ENCODE measurements around the gene HOXA13.

Gene HOXA13

DNA sequence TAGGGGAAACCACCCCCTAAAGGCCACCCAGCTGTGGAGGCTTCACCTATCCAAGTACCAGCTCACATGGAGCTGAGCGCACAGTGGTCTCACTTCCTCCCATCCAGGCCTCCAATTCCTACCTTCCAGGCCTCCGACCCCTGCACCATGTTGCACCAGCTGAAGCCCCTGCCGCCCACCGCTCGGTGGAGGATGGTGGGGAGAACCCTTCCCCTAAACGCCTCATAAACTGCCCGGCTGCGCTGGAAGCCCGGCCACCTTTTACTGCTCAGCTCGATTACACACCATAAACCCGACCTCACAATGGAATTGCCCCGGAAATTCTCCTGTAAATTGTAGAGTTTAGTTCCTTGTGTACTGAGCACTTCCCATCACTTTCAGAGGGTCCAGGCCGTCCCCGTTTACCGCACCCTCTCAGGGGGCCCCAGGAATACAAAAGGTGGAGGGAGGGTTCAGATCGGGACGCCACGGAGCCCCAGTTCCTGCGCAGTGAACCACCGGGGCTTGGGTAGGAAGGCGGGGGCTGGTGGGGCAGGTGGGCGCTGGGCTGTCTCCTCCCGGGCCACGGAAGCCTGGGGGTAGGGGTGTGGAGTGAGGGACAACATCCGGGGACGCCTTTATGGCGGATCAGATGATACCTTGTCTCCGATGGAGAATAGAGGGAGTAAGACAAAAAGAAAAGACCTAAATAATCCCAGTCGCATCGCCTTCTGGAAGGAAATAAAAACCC is 42.0 kb downstream of the HOXA13 start:
- DNase-seq: peak; percentile 5

GRCh38 chr7:27156916-27157701 is 42.8 kb downstream of the HOXA13 start:
- peak; percentile 15 for DNase-seq

DNA sequence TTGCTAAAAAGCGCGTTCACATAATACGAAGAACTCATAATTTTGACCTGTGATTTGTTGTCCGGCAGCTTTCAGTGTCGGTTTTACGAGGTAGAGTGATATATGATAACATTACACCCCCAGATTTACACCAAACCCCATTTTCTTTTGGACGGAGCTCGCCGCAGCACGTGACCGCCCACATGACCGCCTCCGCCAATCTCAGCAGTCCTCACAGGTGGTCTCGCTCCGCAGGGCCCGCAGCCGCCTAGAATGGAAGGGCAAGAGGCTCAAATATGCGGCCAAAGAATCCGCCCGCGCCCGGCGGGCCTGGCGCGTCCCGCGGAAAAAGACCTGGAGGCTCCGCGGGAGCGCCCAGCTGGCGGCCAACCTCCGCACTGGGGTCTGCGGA is 43.4 kb downstream of the HOXA13 start, which contains the start of gene HOXA7:
HOXA7 (minus strand) TSS at position 168 of the 391 bp plus-strand sequence; CDS start at position 38, 130 bp downstream.
- no peak for DNase-seq

DNA sequence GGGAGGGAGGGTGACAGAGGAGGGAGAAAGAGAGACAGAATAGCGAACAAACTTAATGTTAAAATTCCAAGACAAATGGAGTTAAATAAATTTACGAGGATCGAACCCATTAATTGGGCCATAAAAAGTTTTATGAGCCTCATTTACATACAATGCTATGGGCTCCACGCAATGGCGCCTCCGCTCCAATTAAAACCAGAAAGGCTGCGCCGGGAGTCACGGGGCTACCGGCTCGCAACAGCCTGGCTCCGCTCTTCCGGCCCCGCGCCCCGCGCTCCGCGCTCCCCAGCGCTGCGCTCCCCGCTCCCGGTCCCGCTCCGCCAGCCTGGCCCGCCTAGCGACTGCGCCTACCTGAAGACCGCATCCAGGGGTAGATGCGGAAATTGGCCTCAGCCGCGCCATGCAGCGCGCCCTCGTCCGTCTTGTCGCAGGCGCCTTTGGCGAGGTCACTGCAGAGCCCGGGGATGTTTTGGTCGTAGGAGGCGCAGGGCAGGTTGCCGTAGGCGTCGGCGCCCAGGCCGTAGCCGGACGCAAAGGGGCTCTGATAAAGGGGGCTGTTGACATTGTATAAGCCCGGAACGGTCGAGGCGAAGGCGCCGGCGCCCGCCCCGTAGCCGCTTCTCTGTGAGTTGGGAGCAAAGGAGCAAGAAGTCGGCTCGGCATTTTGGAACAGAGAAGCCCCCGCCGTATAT is 43.9 kb downstream of the HOXA13 start:
- DNase-seq: no peak

- DNase-seq: no peak
These were observed 44.7 kb downstream of the HOXA13 start for GRCh38 chr7:27154901-27155815.

DNA sequence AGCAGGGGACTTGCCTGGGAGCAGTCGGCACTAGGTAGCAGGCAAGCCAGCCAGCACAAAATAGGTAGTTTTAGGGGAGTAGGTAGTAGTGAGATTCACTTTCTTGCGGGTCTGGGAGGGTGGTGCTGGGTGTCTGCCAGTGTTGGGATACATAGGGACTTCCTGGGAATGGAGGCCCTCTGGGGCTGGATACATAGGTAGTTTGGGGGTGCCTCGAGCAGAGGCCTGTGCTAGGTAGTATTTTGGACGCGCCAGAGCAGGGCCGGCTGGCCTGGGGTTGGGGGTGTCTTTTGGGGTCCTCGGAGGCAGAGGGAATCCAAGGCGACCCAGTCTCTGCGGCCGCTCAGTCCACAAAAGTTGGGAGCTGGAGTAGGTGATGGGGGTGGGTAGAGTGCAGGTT is 45.5 kb downstream of the HOXA13 start:
- no peak for DNase-seq

DNA sequence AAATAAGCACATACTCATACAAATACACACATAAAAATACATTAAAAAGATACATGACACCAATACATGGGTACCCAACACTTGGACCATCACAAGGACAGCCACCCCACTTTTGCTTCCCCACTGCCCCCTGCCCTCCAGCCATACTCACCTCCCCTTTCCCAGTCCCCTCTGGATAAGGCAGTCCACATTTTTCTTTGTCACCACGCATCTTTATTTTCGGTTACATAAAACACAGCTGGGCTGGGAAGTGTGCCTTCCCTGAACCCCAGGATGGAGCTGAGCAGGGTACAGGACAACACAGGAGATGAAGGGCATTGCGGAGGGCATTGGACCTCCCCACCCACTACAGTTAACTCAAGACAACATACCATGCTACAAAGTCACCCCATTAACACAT is 46.4 kb downstream of the HOXA13 start:
- no peak for DNase-seq

GRCh38 chr7:27152816-27153442 is 47.0 kb downstream of the HOXA13 start:
- DNase-seq: peak; percentile 7

DNA sequence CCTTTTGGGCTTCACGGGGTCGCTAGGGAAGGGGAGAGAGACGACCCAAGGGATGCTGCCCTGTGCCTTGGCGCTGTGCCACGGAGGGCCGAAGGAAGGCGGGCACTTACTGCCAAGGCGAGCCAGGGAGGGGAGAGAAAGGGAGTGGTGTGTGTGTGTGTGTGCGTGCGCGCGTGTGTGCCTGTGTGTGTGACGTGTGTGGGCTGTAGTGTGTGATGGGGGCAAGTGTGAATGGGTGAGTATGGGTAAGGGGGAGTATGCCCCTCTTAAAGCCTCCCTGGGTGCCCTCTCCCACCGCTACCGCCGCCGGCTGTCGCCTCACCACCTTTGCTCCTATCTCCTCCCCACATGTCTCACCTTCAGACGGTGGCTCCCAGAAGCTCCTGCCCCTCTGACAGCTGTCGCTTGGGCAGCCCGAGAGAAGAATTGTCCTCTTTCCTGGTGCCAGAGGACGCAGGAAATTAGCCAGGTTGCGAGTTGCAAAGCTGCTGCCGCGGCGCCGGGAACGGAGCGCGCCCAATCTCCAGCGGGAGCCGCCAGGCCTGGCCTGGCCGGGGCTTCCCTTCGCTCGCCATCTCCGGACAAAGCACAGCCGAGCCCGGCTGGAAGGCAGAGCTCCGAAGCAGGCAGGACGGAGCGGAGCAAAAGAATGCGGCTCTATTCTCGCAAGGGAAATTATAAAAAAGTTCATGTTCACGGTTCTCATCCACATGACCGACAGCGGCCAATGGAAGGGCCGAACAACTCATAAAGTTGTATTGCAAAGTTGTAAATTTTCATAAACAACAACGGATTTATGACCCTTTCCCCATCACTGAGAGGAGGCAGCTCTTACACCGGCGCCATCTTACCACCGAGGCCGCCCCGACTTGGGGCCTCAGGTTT is 47.7 kb downstream of the HOXA13 start, which contains the start of gene HOXA3:
HOXA3 (minus strand) TSS at position 653 of the 885 bp plus-strand sequence. CDS start 41,943 bp downstream, outside the sequence.
- no peak for DNase-seq

DNA sequence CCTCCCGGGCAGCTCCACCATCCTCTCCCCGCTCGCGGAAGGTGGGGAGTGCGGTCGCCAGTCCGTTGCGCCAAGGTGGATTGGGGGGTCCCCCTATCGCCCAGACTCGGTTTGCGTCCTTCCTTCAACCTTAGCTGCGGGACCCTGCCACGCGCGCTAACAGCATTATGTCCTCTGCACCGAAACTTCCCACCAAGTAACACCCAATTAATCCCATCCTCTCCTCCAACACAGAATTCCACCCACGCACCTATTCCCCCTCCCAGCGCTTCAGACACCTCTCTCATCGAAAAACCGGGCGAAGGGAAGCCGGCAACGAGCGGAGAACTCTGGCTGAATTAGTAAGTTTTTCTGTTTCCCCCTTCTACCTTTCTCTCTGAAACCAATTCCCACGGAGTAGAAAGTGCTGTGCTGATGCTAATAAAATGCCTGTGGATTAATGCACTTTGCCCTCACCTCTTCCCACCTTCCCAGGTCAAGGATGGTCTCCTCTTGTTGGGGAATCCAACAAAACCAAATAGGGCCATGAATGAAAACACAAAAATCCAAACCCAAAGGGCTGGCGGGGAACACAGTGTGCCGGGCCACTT is 48.5 kb downstream of the HOXA13 start:
- DNase-seq: no peak

GRCh38 chr7:27150568-27151340 is 49.1 kb downstream of the HOXA13 start:
- DNase-seq: peak; percentile 66

DNA sequence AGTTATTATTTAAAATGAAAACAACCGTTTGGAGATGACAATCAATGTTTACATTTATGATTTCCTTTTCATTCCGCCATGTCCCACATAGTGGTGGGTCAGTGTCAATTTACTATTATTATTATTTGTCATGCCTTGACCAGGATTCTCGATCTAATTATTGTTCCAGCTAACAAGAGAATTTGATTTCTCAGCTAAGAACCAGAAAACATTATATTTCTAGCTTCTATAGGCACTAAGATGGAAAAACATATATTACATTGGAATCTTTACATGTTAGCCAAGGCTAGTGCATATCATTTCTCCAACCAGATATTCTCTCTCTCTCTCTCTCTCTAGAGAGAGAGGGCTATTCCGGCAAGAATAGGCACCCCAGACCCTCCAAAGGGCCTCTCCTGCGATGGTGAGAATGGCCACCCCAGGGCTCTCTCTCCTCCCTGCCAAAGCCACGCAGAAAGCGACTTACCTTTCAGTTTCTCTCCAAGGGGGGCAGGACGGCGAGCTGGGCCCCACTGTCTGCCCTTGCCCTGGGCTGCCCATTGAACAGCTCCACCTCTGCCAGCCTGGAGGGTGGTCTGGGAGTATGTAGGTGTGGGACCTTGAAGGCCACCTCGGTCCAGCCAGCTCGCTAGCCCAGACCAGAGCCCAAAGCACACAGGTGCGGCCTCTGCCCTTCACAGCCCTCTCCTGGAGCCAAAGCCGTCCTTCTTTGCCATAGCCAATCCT is 49.9 kb downstream of the HOXA13 start:
- DNase-seq: no peak

GRCh38 chr7:27148756-27149641 is 50.9 kb downstream of the HOXA13 start:
- DNase-seq: no peak

- DNase-seq: no peak
These were observed 51.7 kb downstream of the HOXA13 start for GRCh38 chr7:27148031-27148755.

- DNase-seq: no peak
These were observed 52.5 kb downstream of the HOXA13 start, which contains the start of gene HOXA6 for GRCh38 chr7:27147199-27148030. Gene HOXA6 (minus strand): TSS chr7:27147774. CDS start chr7:27147749, 25 bp downstream.
